ENCODE measurements around the gene BTBD19.
"Not testable (repeated sequence)": the region's sequence is repeated elsewhere in the genome, so short reads cannot be mapped to it uniquely, and the experiment has no call there.

BTBD19 gene

DNA sequence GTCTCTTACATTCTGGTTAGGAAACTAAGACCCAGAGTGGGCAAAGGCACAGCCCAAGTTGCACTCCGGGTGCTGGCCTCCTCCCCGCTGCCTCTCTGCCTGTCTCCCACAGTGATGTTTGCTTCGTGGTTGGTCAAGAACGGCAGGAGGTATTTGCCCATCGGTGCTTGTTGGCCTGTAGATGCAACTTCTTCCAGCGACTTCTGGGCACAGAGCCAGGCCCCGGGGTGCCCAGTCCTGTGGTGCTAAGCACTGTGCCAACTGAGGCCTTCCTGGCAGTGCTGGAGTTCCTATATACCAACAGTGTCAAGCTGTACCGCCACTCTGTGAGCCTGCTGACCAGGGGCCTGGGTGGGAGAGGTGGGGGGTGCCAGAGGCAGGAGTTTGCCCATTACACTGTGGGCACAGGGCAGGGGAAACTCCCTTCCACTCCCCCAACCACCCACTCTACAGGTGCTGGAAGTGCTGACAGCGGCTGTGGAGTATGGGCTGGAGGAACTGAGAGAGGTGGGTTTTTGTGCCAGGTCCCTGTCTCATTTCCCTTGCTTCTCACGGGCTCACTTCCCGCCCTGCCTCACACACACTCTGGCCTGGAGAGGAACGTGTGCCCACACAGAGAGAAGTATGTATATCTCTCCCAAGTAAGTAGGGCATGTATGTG, 1.9 kb downstream of the BTBD19 start:
- DNase-seq: no peak

DNA sequence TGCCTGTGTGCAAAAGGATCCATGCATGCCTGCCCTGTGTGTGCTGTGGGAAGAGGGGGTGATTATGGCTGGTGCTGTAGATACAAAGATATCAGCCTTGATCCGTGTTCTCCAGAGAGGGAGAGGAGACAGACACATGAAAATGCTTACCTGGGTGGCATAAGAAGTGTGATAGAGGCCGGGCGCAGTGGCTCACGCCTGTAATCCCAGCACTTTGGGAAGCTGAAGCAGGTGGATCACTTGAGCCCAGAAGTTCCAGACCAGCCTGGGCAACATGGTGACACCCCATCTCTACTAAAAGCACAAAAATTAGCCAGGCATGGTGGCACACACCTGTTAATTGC, 2.4 kb downstream of the BTBD19 start:
- DNase-seq: not testable (repeated sequence)

DNA sequence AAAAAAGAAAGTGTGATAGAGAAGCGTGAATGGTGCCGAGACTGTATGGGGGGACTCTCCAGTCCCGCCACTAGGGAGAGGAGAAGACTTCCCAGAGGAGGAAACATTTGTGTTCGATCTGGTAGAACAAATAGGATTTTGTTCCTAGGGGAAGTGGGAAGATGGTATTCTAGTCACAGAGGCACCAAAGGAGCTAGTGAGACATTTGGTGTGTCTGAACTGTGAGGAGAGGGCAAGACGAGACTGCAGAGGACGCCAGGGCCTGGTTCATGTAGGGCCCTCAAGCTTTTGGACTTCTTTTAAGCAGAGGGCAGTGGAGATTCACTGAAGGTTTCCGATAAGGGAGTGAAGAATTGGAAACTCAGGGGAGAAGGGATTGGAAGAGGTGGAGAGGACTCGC, 2.9 kb downstream of the BTBD19 start:
- no peak for DNase-seq

DNA sequence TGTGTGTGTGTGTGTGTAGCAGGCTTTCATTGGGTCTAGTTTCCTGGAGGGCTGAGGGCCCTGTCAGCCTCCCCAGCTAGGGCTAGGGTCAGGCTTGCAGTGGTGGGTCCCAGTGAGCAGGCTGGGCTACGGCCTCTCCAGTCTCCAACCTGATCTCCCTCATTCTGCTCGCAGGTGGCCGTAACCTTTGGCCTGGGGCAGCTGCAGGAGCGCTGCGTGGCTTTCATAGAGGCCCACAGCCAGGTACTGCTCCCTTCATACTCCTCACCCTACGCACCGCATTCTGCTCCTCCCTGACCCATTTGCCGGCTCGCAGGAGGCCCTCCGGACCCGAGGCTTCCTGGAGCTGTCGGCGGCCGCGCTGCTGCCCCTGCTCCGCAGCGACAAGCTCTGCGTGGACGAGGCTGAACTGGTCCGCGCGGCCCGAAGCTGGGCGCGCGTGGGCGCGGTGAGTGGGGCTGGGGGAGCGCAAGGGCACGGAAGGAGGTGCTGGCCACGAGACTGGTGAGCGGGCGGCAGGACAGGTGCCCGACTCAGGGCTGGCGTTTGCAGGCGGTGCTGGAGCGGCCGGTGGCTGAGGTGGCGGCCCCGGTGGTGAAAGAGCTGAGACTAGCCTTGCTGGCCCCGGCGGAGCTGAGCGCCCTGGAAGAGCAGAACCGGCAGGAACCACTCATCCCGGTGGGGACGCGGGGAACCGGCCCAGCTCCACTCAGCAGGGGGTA, 4.7 kb downstream of the BTBD19 start:
- no peak for DNase-seq

DNA sequence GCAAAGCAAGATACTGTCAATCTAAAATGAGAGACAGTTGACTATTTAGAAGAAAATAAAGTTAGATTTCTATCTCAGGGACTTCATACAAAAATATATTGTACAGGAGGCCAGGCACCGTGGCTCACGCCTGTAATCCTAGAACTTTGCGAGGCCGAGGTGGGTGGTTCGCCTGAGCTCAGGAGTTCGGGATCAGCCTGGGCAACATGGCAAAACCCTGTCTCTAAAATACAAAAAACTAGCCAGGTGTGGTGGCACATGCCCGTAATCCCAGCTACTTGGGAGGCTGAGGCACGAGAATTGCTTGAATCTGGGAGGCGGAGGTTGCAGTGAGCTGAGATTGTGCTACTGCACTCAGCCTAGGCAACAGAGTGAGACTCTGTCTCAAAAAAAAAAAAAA, 7.6 kb downstream of the BTBD19 start:
- DNase-seq: not testable (repeated sequence)

DNA sequence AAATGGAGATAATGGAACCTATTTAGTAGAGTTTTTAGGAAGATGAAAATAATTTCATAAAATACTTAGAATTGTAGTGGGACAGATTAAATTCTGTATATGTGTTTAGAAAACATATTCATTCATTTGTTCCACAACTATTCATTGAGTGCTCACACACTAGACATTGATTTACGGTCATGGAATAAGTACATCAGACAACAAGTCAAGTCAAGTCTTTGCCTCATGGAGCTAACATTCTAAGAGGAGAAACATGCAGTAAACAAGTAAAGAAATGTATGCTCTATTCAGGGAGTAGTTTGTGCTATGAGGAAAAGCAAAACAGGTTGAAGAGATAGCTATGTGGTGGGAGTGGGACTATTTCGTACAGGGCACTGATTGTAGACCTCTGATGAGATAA, 9.0 kb downstream of the BTBD19 start:
- DNase-seq: no peak

DNA sequence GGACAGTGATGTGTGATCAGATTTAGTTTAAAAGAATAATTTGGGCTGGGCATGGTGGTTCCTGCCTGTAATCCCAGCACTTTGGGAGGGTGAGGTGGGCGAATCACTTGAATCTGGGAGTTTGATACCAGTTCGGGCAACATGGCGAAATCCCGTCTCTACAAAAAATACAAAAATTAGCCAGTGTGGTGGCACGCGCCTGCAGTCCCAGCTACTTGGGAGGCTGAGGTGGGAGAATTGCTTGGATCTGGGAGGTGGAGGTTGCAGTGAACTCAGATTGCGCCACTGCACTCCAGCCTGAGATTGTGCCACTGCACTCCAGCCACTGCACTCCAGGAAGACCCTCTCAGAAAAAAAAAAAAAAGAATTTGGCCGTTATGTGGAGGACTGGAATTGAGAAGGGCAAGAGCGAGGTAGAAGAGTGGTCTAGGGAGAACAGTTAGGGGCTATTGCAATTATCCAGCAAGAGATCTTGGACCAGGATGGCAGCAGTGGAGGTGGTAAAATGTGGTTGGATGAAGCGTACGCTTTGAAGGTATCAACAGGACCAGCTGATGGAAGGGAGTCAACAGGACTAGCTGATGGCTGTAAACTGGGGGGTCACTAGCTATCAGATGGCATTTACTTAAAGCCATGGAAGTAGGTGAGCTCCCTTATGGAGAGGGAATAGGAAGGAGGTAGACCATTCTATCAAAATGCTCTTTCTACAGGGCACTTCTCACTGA, 9.6 kb downstream of the BTBD19 start:
- DNase-seq: no peak

DNA sequence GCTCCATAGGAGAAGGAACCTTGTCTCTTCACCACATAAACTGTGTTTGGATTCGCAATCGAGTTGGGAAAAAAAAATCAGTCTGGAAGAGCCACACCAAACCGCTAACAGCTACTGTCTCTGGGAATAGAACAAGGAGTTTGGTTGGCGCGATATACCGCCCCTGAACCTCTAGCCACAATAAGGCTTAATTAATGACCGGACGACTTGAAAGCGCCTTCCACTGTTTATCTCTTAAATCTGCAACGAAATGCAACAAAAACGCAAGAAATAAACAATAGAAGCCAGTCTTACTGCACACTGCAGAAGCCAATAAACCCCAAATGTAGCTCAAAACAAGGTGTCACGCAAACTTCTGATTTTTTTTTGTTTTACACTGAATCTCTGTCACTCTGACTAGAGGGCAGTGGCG, 10.9 kb downstream of the BTBD19 start:
- DNase-seq: no peak

DNA sequence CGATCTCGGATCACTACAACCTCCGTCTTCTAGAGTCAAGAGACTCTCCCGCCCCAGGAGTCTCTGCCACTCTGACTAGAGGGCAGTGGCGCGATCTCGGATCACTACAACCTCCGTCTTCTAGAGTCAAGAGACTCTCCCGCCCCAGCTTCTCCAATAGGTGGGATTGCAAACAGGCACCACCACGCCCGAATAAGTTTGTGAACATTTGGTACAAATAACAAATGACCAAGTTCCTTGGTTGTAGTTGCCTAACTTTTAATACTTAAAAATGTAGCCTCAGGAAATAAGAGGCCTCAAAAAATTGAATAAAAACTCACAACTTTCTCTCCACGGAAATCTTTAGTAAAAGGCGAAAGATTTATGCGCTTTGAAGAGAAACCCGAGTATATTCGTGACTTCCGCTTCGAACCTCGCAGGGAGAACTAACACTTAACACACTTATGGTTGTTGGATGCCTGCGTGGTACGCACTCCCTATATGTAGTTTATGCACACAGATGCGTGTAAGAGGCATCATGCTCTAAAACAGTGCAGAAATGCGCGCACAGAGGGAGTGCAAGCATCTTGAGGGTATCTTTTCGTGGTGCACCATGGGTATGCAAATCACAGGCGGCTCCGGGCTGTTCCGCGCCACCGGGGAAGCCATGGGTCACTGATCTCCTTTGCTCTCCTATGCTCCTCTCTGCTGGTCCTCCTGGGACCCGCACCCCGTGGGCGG, 11.4 kb downstream of the BTBD19 start:
- DNase-seq: peak; percentile 97

DNA sequence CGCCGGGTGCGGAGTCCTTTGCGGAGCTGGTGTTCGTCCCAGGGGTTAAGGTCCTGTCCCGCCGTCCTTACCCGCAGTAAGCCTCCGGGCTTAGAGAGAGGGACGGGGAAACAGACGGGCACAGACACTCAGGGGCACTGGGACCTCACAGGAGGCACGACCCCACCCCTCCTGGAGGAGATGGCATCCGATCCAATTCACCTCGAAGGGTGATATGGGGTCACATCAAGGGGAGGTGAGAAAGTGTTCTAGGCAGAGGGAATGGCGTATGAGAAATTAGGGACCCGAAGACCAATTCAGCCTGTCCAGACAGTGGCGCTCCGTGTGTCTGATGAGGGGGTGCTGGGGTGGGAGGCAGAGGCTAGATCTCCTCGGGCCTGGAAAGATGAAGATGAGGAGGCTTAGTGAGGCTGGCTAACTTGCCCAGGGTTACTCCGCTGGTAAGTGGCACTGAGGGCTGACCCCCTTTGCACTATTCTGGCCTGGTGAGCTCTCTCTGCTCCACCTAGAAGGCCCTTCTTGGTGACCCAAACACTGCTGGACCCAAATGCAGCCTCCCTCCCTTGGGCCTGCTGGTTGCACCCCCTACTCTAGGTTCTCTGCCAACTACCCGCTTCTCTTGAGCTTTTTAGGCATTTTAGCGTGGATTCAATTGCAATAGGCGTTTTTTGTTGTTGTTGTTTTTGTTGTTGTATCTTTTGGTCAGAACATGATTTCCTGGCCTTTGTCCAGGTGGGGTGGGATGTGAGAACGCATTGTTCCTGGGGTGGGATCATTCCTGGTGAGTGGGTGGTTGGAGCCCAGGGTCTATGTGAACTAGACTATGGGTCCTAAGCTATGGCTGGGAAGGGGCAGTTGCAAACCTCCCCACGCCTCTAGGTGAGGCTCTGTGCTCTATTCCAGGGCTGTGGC, 12.3 kb downstream of the BTBD19 start:
- DNase-seq: no peak

DNA sequence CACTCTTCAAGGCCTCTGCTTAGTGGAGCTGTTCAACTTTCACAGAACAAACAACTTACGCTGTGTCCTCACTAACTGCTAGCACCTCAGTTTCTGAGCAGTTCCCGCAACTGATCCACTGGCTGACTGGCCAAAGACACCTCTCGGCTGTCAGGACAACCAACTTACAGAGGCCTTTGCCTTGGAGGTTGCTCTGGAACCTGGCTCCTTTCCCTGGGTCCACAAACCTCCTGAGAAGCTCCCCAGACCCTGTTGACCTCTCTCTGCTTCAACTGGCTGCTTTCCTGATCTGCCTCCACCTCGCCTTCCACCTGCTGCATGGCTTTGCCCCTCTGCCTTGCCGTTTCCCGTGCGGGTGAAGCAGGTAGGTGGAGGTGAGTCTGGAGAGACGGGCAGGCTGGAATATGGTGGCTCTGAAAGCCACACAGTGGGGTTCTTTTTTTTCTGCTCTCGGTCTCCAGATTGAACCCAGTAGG, 13.0 kb downstream of the BTBD19 start:
- DNase-seq: no peak

DNA sequence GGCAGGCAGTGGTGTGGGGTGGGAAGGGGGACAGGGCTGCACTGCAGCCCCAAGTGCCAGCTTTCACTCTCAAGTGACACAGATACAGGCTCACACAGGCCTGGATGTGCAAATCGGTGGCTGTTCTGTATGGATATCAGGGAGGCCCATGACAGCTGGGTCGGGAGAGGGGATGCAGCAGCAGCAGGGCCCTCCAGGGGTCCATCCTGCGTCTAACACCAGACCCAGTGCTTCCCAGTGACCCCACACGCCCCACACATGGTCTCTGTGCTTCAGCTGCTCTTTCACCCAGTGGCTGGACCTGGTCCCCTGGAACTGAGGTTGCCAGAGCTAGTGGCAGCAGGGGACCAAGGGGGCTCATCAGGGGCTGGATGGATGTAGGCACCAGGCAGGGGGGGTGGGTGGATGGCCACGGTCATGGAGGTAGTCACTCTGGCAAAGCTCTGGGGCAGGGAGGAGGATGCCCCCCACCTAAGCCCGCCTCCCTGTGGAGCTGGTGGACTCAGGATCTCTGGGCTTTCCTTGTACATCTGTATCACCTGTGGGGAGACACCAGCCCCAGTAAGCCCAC, 13.9 kb downstream of the BTBD19 start:
- DNase-seq: no peak

DNA sequence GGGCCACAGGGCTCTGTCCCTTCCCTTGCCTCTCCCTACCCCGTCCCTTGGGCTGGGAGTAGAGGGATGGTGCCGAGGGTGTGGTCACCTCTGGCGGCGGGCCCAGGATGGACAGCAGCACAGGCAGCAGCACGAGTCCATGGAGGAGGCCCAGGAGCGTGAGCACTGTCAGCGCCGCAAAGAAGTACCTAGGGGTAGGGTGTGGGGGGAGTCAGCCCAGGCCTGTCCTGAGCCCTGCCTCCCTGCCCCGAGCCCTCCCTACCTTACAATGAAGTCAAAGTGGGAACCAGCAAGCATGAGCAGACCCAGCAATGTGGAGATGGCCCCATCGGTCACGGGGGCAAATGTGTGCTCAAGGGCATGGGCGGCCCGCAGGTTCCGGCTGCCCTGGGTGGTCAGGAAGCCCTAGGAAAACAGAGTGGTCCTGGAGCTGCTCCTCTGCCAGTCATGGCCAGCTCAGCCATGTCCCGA, 14.7 kb downstream of the BTBD19 start:
- DNase-seq: no peak

DNA sequence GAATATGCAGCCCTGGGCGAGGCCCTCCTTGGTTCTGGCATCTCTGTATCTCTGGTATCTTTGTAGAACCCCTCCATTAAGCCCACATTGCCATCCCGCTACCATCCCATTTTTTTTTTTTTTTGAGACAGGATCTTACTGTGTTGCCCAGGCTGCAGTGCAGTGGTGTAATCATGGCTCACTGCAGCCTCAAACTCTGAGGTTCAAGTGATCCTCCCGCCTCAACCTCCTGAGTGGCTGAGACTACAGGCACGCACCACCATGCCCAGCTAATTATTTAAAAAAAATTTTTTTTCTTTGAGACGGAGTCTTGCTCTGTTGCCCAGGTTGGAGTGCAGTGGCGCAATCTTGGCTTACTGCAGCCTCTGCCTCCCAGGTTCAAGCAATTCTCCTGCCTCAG, 16.1 kb downstream of the BTBD19 start:
- DNase-seq: not testable (repeated sequence)

DNA sequence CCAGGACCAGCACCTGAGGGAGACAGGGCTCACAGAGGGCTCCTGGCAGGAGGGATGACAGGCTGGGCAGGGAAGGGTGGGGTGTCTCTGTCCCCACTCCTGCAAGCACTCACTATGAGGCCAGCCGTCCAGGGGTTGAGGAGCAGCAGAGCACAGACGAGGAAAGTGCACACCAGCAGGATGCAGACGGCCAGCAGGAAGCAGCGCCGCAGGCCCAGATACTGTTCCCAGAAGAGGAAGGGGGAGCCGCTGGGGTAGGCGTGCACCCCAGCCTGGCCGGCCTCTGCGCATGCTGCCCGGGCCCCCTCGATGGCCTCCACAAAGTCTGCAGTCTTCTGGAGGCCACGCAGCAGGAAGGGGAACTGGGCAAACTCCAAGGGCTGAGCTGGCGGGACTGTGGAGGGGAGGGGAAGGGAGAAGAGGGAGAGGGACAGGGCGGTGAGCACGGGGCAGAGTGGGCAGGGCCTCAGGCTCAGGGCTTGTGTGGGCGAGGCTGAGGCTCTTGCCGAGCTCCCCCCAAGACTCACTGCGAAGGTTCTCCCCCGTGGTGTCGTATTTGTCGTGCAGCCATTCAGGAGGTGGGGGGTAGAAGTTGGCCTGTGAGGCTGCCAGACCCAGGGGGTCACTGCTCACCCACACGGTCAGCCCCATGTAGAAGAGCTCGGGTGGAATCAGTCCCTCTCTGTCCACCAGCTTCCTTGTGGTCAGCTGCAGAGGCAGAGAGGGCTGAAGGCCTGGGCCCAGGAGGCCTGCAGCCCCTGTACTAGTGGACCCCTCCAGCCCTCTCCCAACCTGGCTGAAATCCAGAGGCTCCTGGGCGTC, 18.3 kb downstream of the BTBD19 start:
- no peak for DNase-seq

DNA sequence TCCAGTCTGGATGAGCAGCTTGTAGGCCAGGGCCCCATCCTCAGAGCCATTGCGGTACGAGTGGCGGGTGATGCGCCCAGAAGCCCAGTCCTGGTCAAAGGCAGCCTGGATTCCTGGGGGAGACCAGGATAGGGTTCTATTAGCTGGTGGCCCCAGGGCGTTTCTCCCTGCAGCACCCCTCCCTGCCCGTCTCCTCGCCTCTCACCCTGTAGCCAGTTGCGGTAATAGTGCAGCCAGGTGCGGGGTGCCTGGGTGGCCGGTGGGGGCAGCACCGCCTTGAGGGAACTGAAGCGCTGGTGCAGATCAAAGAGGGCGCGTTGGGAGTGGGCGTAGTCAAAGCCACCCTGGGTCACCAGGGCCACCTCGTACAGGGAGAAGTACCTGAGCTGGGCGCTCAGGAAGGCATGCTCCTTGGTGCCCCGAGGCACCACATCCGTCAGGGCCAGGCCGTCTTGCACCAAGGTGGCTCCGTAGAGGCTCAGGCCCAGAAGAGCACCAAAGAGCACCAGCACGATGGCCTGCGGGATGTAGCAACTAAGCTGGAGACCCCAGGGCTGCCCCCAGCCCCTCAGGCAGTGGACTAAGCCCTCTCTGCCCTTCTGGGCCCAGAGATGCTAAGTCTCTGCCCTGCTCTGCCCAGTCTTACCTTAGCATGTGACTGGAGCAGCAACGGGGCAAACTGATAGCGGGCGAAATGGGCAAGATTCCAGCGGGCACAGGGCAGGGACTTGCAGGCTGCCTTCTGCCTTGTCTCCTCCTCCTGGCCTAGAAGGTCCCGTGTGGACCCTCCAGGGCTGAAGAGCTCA, 19.1 kb downstream of the BTBD19 start:
- DNase-seq: no peak

DNA sequence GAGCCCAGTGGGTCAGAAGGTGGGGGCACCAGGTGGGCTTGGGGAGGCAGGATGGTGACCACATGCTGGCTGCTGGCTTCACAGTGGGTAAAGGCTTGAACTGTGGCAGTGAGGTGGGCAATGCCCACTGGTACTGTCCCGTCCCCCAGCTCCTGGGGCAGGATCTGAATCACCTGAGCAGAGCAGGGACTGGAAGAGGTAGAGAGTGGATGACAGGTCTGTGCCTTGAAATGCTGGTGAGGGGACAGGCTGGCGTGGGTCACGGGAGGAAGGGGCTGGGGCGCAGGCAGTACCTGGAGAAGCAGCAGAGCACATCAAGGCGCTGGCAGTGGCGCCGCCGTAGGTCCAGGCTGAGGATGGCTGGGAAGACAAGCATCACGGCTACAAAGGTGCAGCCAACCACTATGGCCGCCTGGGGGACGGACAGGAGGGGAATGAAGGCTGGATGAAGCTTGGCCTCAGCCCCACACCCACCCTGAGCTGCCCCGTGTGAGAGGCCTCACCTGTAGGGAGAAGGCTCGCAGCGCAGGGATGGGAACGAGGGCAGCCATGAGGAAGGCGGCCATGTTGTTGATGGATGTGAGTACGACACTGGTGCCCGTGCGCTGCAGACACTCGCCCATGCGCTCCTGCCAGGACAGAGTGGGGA, 19.8 kb downstream of the BTBD19 start:
- DNase-seq: no peak

DNA sequence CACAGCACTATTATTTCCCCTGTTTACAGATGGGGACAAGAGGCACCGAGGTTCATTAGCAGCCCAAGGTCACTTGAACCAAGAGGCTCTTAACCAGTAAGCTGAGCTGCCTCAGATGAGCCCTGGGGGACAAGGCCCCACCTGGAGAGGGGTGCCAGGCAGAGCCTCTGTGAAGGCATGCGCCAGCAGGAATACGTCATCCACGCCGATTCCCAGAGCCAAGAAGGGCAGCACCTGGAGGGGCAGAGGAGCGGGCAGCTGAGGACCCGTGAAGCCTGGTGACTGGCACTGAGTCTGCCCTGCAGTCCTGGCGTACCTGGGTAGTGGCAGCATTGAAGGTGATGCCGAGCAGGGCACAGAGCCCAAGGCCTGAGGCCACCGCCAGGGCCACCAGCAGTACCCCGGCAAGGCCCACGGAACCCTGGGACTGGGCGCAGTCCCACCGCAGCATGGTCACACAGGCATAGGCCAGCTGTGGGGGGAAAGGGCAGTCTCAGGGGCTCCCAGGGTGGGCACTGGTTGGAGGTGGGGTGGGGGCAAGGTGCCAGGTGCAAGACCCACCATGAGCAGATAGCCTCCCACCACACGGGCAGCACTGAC, 20.6 kb downstream of the BTBD19 start:
- DNase-seq: no peak
